HG03025 (cell line): ENCODE results near the gene GALNT12.

ENCODE experiments used
- ATAC-seq: cut with Tn5 transposase; IDR thresholded peaks from one replicate; pipeline ENCODE4 v1.9.1; 2021; ENCODE audit warnings: mild to moderate bottlenecking, moderate library complexity; ENCODE audit not compliant: unreplicated experiment, low FRiP score

The GALNT12 gene

DNA sequence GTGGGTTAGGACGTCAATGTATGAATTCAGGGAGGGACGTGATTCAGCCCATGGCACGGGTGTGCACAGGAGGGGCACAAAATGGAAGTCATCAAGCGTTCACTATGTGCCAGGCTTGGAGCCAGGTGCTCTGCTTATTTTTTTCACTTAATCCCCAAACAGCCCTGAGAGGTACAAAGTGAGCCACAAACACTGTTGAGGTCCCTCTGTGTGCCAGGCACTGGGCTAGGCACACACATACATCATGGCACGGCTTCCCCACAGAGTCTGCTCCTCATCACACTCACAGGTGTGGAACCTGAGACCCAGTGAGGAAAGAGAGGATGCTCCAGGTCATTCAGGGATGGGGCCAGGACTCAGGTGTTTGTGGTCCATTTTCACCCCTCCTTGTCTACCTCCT is 68.1 kb downstream of the GALNT12 start:
- no peak for ATAC-seq

DNA sequence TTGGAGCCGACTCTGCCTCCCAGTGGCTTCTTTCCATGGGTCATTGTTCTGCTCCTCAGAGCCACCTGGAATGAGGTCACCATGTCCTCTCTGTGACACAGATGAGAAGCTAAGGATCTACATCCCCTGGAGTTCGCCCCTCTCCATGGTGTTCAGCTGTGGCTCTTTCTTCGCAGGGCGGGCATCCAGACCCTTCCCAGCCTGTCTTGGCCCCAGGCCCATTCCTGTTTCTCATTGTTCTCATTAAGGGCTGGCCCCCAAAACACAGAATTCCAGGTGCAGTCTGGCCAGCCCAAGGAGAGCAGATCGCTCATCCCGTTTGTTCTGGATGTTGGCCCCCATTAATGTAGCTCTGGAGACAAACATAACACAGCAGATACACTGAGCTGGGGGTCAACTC is 69.8 kb downstream of the GALNT12 start:
- no peak for ATAC-seq

DNA sequence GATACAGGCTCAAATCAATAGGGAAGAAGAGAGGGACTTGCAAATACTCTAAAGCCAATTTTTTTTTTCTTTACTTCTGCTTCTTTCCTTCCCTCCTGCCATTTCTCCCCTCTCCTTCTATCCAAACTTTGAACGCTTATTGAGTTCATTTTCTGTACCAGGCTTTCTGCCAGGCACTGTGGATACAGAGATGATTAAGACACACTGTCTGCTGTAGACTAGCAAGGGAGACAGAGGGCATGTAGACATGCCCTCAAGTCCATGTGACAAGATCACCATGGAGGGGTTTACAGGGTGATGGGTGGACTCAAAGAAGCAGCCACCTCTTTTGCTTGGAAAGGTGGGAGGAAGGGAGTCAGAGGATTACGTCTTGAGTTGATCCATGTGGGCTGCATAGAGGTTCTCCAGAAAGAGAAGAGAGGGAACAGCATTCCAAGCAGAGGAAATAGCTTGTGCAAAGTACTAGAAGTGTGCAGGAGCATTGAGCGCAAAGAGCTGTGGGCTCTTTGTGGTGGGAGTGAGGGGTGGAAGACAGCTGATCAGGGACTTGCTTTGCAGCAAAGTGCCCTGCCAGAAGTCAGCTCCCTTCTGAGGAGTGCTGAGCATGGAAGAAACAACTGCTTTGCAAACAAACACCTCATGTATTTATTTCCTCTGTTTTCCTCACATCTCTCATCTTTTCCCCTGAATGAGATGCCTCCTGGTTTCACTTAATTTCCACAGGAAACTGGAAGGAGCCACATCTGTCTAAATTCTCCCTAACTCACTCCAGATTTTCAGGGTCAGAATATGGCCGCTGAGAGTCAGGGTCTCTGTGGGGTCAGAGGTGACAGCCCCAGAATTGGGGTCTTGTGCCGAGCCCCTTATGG is 71.9 kb downstream of the GALNT12 start:
- ATAC-seq, result no peak

DNA sequence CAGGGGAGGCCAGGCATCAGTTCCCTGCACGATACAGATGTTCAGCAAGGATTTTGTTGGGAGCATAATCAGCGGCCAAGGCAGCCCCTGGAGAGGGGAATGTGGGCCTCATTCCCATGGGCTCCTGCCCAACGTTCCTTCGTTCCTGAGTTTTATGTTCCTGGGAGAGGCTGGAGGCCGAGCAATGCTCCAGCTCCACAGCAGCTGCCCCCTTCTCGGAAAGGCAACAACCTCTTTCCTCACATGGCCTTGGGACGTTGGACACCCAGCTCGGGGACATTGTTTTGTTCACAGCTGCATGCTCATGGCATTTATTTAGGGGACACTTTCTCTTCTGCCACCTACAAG is 72.5 kb downstream of the GALNT12 start:
- no peak for ATAC-seq

DNA sequence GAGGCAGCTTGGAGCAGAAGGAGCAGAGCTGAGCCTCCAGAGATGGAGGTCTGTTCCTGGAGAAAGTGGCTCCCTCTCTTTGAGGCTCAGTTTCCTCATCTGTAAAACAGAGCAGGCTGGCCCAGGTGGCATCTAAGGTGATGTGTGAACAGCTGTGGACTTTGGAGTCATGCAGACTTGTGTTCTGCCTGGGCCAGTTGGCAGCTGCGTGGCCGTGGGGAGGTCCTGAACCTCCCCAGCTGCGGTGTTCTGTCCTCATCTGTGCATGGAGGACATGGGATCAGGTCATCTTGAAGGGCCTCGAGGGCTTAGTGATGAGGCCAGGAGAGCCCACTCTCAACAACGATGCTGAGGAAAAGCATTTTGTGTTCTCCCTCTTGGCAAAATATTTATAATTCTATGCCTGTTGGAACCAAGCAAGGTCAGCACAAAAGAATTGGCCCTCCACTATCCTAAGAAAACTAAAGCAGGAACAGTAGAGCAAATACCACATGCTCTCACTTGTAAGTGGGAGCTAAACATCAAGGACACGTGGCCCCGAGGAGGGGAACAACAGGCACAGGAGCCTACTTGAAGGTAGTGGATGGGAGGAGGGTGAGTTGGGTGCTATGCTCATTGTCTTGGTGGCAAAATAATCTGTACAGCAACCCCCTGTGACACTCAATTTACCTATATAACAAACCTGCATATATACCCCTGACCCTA is 73.0 kb downstream of the GALNT12 start:
- no peak for ATAC-seq

DNA sequence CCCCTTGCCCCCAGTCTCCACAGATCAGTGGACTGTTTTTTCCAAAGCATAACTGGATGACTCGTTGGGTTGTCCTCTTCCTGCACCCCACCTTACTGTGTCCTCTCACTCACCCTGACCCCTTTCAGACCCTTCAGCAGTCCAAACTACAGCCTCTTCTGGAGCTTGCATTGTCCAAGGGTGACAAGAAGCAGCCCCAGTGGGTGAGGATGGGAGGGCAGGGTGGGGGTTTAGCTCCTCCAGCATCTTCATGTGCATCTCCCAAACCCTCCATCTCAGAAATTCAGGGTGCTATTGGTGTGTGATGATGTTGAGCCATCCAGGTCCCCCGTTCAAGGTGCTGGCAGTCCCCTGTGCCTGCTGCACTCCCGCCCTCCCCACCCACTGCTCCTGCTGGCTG is 73.9 kb downstream of the GALNT12 start:
- ATAC-seq, result no peak

DNA sequence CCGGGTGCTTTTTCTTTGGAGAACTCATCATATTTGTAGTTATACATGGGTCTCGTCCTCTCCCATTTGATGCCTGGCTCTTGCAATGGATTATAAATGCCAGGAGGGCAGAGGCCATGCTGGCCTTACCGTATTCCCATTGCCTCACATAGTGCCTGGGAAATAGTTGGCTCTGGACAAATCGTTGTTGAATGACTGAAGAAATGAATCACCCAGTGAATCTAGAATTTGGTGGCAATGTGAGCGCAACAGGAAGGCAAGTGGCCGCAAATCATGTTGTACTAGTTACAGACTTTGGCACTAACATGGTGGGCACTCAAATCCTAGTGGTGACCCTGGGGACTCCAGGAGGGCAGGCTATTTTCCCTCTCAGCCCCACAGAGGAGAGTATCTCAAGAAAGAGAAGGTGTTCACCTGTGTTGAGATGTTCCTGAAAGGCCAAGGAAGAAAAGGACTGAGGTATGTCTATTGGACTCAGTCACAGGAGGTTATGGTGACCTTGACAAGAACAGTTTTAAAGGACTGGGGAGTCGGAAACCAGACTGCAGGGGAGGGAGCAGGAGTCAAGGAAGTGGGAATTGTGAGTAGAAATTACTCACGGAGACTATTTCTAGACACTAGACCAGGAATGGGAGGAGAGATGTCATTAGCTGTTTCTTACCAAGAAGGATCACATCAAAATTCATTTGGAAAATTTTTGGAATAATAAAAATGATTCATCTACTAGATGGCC is 74.5 kb downstream of the GALNT12 start:
- no peak for ATAC-seq

DNA sequence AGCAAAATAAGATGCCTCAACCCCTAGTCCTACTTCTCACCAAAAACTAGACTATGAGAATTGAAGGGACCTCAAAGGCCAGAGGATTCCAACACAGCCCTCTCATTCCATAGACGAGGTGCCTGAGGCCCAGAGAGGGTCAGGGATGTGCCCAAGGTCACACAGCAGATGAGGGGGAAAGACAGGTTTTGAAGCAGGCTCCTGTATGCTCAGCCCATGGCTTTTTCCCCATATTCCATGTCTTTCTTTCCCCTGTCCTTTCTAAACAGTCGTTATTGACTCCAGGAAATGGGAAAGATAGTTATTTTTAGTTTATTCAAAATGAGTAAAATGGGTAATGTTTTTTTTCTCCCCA is 75.1 kb downstream of the GALNT12 start:
- no peak for ATAC-seq

DNA sequence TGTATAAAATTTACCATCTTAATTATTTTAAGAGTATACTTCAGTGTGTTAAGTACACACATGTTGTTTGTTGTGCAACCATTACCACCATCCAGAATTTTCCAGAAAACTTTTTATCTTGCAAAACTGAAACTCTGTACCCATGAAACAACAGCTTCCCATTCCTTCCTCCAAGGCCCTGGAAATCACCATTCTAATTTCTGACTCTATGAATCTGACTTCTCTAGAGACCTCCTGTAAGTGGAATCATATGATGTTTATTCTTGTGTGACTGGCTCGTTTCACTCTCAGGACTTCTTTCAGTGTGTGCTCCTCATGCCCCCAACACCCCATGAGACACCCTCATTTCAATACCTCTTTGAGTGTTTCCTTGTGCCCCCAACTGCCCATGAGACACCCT is 75.8 kb downstream of the GALNT12 start:
- ATAC-seq, result no peak

DNA sequence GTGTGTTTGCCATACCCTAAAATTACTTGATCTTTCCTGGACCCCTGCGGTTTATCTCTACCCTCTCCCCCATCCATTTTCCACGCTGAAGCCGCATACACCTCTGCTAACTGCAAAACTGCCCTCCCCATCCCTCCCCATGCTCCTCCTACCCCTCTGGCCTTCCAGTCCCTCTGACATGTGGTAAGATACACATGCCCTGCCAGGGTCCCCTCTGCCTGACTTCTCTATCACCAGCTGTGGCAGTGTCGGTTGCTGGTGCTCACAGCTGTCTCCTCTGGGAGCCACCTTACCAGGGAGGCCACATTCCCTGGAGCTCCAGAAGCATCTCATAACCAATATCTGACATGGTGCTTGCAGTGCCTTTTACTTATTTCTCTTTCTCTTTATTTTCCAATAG is 77.4 kb downstream of the GALNT12 start:
- ATAC-seq, result no peak

DNA sequence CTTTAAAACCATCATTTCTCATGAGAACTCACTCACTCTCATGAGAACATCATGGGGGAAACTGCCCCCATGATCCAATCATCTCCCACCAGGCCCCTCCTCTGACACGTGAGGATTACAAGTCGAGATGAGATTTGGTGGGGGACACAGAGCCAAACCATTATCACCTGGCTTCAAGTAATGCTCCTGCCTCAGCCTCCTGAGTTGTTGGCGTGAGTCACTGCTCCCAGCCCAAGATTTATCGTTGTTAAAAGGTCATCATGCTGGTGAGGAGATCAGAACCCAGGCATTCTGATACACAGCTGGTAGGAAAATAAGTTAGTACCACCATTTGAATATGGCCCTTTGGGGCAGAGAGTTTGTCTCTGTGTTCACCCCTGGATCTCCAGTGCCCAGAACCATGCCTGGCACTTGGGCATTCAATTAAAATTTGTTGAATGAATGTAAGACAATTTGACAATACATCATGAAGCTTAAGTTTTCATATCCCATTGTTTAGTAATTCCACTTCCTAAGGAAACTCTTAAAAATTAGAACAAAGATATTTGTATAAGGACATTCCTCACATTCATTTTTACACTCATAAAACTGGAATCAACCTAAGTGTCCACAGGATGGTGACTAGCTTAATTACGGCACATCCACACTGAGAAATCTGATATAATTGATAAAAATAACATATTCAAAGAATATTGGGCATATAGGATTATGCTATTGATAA is 78.3 kb downstream of the GALNT12 start:
- ATAC-seq, result no peak

DNA sequence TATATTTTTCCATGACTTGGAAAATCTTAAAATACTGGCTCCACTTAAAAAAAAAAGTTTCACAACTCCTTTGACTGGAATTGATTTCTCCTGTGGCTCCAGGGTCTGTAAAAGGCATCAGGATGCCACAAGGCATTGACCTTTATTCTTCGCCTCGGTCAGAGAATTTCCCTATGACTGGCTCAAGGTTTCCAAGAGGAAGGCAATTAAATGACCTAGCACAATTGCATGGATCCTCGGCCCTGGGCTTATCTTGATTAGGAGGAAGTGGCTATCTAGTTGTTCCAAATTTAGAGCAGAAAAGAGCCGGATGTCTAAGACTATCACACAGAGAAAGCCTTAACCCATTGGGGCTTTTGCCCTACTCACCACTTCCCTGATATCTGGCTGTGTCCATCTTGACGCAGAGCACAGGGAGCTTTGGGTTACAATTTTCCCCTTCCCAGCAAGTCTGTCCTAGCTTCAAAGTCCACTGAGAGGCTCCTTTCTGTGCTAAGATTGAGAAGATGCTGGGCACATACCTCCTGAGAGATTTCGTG is 79.3 kb downstream of the GALNT12 start:
- no peak for ATAC-seq

DNA sequence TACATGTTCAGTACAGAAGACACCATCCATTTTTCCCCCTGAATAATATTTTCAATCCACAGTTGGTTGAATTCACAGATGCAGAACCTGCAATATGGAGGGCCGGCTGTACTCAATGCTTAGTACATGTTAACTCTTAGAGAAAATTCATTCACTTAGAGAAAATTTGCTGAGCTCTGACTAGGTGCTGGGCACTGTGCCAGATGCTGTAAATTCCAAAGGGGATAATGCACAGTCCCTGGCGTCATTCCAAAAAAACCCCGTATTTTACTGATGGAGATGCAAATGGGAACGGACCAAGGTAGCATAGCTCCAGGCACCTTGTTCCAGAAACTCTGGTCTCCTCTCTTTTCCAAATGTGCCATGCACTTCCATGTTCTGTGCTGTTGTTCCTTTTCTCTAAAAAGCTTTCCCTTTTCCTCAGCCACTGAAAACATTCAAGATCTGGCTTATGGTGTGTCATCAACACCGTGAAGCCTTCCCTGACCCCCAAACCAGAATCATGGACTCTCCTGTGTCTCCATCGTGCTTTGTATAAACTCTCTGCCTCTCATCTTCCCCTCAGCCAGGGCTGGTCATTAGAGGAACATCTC is 80.5 kb downstream of the GALNT12 start:
- ATAC-seq, result no peak

DNA sequence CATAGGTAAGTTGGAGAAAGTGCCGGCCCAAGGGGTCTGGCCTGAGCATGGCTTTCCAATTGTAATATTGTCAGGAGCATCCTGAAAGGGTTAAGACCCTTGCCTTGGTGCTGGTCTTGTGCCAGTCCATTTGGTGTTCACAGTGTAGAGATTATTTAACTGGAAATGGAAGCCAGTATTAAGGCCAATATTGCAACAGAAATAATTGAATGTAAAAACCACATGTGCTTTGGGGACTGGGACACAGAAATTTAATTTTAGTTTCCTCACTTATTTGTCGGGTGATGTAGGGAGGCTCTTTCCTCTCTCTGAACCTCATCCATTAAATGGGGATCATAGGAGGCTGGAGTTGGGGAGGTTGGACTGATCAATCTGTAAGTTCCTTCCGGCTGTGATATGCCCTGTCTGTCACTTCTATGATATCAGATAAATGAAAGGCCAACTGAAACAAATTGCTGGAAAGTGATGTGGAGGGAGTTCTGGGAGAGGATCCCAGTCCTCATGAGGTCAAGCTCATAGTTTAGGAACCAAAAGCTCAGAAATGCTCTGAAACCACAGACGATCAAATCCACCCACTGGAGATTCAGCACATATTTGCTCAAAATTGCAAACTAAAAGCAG is 81.4 kb downstream of the GALNT12 start:
- no peak for ATAC-seq

DNA sequence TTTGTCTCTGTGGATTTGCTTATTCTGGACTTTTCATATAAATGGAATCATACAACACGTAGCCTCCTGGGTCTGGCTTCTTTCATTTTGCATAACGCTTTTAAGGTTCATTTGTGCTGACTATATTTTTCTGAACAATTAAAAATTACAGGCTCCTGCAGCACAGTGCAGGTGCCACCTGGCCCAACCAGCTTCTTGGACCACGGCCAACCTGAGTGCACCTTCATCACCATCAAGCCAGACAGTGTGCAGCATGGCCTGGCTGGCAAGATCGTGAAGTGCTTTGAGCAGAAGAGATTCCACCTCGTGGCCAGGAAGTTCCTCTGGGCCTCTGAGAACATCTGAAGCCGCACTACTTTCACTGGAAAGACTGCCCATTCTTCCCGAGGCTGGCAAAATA is 82.8 kb downstream of the GALNT12 start:
- ATAC-seq, result no peak

DNA sequence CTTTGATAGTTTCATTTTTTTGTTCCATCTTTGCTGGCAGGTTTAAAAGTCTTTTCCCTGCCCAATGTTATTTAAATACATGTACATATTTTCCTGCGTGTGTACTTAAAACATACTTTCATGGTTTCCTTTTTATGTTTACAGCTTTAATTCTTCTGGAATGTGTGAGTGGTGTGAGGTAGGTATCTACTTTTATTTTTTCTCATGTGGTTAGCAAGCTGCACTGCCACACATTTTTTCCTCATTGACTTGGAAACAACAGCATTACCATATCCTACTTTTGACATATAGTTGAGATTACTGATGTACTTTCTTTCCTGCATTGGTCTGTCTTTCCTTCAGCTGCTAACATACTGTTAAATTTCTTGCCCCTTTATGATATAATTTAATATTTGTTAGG is 84.8 kb downstream of the GALNT12 start:
- ATAC-seq, result no peak

DNA sequence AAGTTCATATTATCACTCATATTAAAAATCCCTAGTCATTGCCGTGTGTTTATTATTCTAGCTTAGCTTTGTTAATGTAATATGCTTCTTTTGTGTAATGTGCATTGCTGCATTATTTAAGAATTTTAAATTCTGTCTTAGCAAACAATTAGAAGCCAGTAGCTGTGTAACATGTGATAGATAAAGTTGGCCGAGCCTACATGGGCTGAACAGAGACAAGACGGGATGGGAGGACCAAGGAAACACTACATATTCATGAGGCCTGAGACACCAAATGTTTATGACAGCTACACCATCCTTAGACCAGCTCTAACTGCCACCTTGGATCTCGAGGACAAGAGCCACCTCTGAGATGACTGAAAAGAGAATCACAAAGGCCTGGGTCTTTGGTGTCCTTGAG is 85.2 kb downstream of the GALNT12 start:
- ATAC-seq, result no peak

DNA sequence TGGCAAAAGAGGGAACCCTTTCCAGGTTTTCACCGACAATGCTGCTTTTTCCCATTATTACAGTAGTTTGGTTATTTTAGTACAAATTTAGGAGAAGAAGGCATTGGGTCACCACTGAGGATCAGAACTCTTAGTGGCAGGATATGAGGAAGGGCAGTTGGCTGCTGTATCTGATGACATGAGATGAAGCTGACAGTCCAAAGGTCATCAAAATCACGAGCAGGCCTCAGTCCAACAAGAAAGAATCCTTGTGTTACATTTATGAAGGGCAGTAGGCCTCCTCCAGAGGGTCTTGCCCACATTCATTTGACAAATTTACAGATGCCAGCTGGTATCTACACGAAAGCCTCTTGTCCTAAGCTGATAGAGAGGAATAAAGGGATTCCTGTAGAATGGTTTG is 86.7 kb downstream of the GALNT12 start:
- no peak for ATAC-seq

DNA sequence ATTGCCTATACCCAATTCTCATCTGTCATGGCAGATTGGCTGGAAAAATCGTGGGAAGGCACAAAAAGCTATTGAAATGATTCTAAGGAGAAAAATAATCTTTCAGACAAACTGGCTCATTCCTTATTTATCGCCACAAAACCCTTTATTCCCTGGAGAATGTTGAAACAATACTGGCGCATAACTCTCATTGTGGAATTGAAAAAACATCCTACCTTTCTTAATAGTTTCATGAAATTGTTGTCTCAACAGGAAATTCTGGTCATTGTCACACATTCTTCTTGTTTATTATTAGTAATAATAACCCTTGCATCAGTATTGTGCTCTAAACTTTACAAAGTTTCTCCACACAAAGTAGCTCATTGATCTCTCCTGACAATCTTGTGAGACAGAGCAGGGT is 87.3 kb downstream of the GALNT12 start:
- no peak for ATAC-seq

DNA sequence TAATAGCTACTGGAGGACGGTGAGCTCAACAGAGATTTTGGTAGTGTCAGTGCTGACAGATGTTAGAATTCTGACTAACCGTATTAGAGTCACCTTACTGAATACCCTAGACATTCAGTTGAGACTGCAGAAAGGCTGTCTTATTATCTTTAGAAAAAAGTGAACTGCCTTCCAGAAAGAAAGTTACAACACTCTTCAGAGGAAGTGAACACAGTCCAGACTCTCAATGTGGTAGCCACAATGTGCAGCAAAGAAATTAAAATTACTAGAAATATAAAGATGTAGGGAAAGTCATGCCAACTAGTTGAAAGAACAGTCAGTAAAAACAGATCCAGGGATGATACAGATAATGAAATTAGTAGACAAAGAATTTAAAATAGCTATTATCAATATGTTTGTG is 89.2 kb downstream of the GALNT12 start:
- no peak for ATAC-seq
